ENCODE results near the gene CNTNAP3.
"Not testable (repeated sequence)": the region's sequence is repeated elsewhere in the genome, so short reads cannot be mapped to it uniquely, and the experiment has no call there.

Gene CNTNAP3

DNA sequence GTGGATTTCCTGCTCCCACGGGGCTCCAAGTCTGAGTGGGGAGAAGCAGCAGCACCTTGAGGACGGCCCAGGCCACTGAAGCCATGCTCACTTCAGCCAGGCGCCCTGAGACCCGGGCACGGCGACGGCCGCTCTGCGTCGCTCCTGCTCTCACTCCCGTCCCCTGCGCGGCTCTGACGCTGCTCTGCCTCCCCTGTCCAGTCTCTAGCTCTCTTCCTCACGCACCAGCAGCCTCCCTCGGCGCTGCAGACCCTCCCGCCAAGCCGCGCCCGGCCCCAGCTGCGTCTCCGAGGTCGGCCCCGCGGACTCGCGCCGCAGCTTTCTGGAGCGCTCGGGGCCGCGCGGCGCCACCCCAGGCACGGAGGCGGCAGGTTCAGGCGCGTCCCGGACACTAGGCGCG, at the start of gene CNTNAP3:
Gene CNTNAP3, minus strand, starts transcription at position 188 of the 400 bp plus-strand sequence. Its CDS starts 103 bp downstream, at position 85.
- not testable (repeated sequence) for H3K27ac ChIP-seq; H3K4me3 ChIP-seq; DNase-seq (ENCODE audit: low spot score)

DNA sequence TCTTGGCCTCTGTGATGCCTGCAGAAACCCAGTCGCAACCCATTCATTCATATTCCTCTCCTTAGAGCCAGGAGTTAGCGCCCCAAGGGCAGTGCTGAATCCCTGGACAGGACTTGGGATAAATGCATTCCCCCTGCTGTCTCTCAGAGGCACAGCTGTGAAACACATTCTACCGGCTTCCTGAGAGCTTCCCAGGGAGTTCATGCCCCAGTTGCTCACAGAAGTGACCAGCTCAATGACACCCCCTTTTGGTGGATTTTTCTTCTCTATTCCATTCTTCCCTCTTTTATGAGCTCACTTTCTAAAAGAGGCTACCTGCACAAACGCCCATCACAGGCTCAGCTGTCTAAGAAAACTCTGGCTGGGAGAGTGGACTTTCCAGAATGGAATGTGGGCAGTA, 8.0 kb downstream of the CNTNAP3 start:
- not testable (repeated sequence) for H3K27ac ChIP-seq; H3K4me3 ChIP-seq; DNase-seq (ENCODE audit: low spot score)

DNA sequence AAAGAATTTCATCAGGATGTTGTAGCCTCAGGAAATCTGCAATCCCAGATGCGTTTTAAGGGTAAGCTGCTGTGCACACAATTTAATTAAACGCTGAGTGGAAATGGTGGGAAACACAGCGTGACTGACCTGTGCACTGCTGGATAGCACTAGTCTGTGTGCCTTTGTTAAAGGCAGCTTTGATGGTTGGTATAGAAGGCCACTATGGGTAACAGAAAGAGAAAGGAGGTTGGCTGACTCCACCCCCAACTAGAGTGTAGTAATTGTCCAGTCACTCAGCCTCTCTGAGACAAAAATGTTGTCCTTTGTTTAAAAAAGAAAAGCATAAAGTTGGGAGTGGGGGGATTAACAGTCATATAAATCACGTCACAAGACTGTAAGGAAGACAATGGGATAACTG, 45.5 kb downstream of the CNTNAP3 start:
- not testable (repeated sequence) for DNase-seq (ENCODE audit: low spot score); H3K4me3 ChIP-seq; H3K27ac ChIP-seq

DNA sequence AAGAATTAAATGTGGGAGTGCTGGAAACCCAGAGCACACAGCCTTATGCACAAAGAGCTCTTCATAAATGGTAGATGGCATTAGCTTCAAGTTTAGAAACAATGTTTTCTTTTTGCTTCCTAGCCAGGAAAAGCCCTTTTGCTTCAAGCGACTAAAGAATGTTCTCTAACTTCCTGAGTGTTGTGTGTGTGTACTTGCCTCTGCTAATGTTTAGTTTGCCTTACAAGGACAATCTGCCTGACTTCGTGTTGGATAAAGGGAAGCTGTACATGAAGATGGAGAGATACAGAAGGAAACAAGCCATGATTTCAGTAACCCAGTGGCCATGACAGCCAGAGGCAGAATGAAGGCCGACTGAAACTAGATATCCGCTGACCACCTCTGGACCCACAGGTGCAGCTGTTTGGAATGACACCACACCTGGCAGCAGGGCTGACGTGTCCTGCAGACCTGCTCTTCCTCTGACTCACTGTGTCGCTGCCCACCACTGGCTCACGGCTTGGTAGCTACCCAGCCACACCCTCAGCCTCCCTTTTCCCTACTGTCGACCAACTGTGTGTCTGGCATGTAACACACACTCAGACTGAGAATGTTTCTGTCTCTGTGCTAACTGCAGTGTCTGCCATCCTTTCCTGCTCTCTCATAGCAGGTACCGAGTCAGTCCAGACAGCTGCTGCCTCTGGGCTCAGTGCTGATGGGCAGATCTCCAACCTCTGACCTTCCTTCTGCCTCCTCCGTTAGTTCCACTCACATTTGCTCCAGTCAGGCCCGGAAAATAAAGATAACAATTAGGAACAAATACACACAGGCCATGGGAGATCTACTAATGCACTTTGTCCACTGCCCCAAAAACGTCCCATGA, 55.6 kb downstream of the CNTNAP3 start:
- not testable (repeated sequence) for H3K4me3 ChIP-seq; H3K27ac ChIP-seq; DNase-seq (ENCODE audit: low spot score)

DNA sequence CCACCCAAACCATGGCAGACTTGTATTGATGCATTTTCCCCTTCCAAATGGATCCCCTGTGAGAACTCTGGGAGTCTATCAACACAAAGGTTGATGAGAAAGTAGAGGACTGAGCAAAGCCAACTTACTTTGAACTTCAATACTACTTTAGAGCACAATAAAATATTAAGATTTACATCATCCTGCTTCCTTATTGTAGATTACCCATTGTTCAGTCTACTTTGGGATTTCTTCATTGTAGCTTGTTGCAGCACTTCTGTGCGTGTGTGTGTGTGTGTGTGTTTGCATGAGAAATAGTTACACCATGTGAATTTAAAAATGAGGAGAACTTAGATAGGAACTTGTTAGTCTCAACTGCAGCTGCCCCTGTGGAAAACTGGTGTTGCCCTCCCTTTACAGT, 72.0 kb downstream of the CNTNAP3 start:
- not testable (repeated sequence) for H3K4me3 ChIP-seq; H3K27ac ChIP-seq; DNase-seq (ENCODE audit: low spot score)

DNA sequence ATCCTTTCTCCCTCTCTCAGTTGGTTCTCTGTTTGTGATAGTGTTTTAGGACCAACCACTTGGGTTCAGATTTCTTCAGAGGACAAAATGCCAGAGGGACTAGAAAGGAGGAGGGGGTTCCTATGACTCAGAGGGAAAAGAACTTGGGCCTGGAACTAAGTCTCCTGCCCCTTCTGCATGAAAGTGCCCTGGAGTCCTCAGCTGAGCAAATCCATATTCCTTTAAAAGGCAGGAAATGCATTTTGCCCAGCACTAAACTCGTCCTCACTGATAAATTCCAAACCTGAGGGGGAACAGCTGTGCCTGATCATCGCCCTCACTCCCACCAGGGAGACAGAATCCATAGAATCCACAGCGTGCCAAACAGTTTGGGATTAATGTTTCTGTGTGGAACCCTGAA, 78.2 kb downstream of the CNTNAP3 start:
- H3K27ac ChIP-seq; DNase-seq (ENCODE audit: low spot score); H3K4me3 ChIP-seq: not testable (repeated sequence)

DNA sequence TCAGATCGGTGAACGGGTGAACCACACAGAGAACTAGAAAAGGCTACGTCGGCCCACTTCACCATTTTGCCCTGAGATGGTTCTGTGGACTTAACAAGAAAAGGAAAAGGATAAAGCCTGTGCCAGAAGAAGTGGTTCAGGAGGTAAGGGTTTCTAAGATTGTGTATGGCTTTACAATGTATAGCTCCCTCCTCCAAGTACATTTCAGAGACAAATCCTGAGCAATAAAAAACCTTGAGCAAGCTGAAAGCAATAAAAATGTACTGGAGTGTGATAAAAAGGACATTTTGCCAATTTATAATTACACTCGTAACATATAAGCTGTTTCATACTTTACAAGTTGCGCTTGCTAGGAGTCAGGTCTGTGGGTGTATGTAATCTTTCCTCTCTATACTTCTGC, 81.3 kb downstream of the CNTNAP3 start:
- DNase-seq (ENCODE audit: low spot score); H3K27ac ChIP-seq; H3K4me3 ChIP-seq: not testable (repeated sequence)

DNA sequence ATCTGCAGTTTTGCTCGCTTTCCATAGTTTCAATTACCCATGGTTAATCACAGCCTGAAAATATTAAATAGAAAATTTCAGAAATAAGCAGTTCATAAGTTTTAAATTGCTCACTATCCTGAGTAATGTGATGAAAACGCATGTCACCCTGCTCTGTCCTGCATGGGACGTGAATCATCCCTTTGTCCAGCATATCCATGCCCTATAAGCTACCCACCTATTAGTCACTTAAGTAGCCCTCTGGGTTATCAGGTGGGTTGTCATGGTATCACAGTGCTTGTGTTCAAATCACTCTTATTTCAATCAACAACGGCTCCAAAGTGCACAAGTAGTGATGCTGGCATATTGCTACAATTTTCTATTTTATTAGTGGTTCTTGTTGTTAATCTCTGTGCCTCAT, 82.1 kb downstream of the CNTNAP3 start:
- not testable (repeated sequence) for DNase-seq (ENCODE audit: low spot score); H3K27ac ChIP-seq; H3K4me3 ChIP-seq

DNA sequence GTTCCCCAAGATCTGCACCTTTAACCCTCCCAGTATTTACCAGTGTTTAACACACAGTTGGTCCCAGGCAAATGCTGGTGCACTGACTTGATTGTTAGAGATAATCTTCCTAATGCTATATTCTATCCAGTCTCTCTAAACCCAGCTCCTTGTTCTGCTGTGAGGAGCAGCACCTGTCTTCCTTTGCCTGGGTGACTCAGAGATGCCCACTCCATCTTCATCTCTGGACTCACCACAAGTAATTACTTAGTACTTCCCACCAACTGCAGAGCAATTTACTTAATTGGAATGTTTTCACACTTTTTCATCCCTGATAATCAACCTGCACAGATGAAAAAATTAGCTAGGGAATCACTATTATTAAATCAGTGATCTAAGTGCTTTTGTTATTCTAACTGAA, 87.6 kb downstream of the CNTNAP3 start:
- not testable (repeated sequence) for H3K27ac ChIP-seq; H3K4me3 ChIP-seq; DNase-seq (ENCODE audit: low spot score)

DNA sequence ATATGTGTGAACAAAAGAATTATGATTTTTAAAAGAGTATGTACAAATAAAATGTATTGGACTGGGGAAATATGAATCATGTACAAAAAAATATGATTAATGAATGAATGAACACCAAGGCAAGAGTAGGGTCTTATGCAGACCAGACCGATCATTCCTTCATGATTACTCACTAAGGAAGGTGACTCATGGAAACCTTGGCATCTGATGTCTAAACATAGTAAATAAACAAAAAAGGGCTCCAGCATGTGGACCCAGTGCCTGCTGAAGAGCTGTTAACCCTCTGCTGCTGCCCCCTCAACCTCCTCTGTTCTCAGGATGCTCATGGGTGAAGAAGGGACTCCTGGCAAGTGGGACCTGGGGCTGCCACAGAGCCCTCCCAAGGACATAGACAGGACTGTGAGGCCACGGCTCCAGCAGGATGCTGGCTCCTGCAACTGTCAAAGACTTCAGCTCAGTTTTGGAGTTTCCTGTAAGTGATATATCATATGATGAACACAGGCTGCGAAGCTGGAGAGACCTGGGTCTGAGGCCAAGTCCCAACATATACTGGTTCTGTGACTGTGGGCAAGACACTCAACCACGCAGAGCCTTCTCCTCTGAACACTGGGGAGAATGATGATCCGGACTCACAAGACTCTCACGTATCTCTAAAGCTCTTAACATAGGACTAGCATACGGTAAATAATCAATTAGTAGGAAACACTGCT, 89.8 kb downstream of the CNTNAP3 start:
- H3K27ac ChIP-seq; DNase-seq (ENCODE audit: low spot score); H3K4me3 ChIP-seq: not testable (repeated sequence)

DNA sequence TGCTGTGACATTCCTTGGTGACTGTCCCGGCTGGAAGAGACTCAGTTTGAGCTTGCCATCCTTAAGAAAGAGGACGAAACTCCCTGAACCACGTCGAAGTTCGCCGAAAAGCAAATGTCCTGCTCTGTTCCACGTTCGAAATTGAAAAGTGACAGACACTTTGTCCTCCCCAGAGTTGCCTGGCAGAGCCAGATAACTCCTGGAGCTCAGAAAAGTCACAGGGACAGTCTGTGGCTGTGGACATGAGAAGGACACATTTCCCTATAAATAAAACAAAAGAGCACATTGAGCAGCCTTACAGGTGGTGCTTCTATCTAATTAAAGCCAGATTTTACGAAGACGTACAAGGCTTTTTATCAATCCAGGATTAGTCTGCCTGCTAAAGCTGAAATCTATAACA, 116.6 kb downstream of the CNTNAP3 start:
- not testable (repeated sequence) for DNase-seq (ENCODE audit: low spot score); H3K4me3 ChIP-seq; H3K27ac ChIP-seq

DNA sequence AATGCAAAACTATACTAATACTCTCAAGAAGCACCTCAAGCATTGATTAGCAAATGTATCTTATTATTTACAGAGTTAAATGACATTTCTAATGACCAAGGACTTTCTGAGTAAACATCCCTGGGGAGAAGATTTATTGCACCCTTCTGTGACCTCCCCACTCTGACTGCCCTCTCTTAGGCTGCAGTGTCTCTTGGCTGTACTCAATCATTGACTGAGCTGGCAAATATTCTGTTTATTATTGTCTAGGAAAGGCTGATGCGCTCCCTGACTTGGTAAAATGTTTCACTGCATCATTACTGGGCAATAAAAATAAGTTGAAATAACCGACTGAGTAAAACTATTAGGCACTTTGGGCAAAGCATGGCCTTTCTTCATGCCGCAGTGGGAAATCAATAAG, 130.3 kb downstream of the CNTNAP3 start:
- not testable (repeated sequence) for DNase-seq (ENCODE audit: low spot score); H3K27ac ChIP-seq; H3K4me3 ChIP-seq

DNA sequence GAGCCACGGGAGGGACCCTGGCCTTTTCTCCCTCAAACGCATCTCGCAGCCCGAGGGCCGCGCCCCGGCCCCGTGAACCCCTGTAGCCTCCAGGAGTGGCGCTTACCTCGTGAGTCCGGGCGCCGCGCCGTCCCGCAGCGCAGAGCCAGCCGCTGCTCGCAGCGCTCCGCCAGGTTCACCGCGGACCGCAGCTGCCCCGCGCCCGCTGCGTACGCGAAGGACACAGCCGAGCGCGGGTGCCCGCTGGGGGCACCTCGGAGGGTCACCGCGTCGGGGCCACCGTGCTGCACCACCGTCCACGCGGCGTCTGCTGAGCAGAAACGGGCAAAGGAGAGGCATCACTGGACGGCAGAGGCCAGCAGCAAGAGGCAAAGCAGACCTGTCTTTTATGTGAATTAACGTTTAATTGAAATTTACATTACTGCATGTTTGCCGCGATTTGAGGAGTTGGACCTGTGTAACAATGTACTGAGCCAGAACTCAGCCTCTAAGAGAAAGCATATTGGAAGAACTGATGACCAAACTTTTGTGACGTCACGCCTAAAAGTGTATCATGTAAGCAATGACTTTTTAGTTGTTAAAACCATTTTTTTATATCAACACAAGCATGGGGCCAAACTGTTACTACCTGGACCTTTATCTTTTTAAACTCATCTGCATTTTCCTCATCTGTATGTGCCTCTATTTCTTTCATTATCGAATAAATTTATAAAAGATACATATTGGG, 155.0 kb downstream of the CNTNAP3 start:
- H3K4me3 ChIP-seq; H3K27ac ChIP-seq; DNase-seq (ENCODE audit: low spot score): not testable (repeated sequence)

DNA sequence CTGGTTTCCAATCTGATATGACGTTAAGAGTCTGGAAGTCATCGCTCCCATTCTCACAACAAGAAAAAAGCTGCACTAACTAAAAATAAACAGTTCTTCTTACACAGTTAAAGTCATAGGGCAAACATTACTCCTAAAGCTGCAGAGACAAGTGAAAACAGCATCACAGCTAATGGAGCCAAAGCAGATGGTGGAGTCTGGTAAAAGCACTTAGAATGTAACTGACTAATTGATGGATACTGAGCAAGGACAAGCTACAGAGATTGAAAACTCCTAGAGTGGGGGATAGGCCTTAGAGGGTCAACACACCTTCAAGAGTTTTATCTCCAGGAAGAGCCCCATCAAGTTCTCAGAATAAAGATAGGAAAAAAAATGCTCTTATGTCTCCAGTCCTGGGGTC, 166.6 kb downstream of the CNTNAP3 start:
- not testable (repeated sequence) for H3K27ac ChIP-seq; DNase-seq (ENCODE audit: low spot score); H3K4me3 ChIP-seq

DNA sequence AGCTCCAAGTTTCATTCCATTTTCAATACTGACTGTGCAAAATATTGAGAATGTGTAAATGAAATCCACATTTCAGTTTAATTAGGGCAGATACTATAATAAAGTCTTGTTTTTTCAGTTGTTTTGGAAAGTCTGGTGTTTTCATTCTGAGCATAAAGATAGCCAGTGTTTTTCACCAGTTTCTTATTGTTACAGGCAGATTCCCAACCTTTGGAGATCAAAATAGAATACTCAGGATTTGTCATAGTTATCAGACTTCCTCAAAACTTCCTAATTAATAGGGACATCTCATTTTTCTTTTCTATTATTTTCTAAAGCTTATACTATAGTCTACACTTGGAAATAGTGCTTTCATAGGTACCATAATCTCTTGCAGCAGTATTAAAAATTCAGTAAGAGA, 176.2 kb downstream of the CNTNAP3 start:
- not testable (repeated sequence) for H3K4me3 ChIP-seq; DNase-seq (ENCODE audit: low spot score); H3K27ac ChIP-seq
